GM08714 (cell line): Measurements from ENCODE around the gene RESP18.
"Not testable (repeated sequence)": the region's sequence is repeated elsewhere in the genome, so short reads cannot be mapped to it uniquely, and the experiment has no call there.

Experiments used
- H3K4me3 ChIP-seq: fragments of 200-500 bp; sonication (Bioruptor generic); 2 replicates; pipeline ENCODE4 v1.5.1; 2014; ENCODE audit warnings: mild to moderate bottlenecking, low read length, inconsistent platforms
- ZNF274 ChIP-seq: IDR thresholded peaks from 2 replicates; pipeline ENCODE4 v1.6.1; 2012; ENCODE audit warnings: mild to moderate bottlenecking, low read depth, low read length

RESP18 gene

GRCh38 chr2:219350215-219350614 lies 17.7 kb upstream of the RESP18 start:
- TF ChIP-seq ZNF274 = no peak

DNA sequence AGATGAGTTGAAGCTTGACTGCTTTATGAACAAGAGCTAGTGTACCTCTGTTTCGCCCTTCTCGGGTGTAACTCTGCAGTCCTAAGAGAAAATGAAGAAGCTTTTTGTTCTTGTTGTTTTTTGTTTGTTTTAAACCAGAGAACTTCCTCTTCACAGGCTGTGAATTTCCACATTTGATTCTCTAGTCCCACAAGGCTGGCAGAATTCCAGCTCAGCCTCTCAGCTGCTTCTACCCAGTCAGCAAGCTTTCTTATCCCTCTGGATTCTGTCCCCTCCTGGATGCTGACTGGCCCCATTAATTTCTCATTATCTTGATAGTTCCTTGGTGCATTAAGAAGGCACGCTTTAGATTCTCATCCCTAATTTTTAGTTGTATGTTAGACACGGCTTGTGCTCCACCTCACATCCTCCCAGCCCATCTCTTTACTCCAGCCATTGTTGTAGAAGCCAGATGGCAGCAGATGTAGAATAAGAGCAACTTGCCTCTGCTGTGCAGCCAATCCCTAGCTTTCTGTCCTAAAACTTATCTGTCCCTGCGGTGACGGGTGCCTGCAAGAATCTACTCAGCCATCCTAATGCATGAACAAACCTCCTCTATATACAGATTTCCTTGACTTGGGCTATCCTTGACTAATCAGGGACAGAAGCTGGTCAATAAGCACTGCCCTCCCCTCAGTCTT lies 12.3 kb upstream of the RESP18 start:
- TF ChIP-seq ZNF274 = no peak
- no peak overlapping the region for H3K4me3 ChIP-seq

More at GRCh38 chr2:219350215-219350614, 17.7 kb upstream of the RESP18 start:
- H3K4me3 ChIP-seq = no peak overlapping the region

GRCh38 chr2:219335373-219335786 lies 2.8 kb upstream of the RESP18 start:
- no peak for TF ChIP-seq ZNF274
- H3K4me3 ChIP-seq = no peak overlapping the region

- no peak for TF ChIP-seq ZNF274
- no peak overlapping the region for H3K4me3 ChIP-seq
These were observed 1.5 kb upstream of the RESP18 start for GRCh38 chr2:219334076-219334475.

DNA sequence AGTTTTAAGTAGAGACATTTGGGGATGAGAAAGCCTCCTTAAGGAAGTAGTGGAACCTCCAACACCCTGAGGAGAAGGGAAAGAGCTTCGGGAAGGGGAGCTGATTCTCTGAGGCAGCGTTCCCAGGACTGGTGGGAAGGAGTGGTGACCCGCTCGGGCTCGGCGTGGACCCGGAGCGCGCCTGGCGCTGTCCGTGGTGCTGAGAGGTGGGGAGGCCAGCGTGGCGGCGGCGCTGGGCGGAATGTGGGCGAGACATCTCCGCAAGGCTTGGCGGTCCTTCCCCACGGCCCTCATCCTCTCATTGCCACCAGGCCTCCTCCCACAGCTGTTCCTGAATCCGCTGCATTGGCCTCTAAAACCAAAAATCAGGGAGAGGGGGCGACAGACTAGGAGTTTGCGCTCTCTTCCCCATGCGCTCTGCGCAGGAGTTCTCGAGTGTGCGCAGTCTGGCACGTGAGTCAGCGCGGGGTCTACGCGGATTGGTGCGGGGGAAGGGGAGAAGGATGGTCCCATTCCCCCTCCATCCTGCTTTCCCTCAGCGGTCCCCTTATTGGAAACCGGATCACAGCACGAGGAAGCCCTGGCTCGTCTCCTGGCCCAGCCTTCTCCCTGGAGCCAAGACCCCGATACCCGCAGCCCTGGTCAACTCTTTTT lies 857 bp downstream of the RESP18 start:
- TF ChIP-seq ZNF274 = no peak
- no peak overlapping the region for H3K4me3 ChIP-seq

DNA sequence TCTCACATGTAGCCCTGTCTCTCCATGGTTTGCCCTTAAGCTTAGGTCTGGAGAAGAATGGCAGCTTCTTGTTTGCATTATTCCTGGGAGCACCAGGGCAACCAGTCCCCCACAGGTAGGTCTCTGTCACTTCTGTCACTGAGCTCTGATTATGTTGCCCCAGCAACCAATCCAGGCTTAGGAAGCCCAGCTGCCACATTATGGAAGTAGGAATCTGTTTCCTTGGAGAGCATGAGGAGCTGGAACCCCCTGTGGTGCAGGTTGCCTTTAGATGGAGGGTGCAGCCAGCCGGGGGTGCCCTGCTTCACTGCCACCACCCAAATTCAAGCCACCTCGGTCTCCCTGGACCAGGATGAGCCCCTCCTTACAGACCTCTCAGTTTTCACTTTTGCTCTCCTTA lies 4.8 kb downstream of the RESP18 start:
- H3K4me3 ChIP-seq = no peak overlapping the region
- no peak for TF ChIP-seq ZNF274

DNA sequence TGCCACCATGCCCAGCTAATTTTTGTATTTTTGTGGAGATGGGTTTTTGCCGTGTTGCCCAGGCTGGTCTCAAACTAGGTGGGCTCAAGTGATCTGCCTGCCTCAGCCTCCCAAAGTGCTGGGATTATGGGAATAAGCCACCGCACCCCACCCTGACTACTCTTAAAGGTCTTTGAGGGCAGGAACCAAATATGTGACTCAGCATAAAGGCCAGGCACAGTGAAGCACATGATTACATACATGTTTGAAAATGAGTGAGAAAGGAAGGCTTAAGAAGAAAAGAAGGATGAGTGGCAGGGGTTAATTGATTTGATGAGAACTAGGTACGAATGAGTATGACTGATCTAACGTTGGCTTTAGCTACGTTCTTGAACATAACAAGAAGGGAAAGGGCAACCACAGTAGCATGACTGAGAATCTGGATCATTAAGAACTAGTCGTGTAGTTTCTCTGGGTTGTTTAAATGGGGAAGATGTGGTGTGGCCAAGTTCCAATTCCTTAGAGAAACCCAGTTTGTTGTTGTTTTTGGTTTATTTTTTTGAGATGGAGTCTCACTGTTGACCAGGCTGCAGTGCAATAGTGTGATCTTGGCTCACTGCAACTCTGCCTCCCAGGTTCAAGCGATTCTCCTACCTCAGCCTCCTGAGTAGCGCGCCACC lies 6.8 kb downstream of the RESP18 start:
- no peak overlapping the region for H3K4me3 ChIP-seq
- no peak for TF ChIP-seq ZNF274

- no peak for TF ChIP-seq ZNF274
- H3K4me3 ChIP-seq = no peak overlapping the region
These were observed 7.4 kb downstream of the RESP18 start for GRCh38 chr2:219325136-219325535.

GRCh38 chr2:219323434-219323833 lies 9.1 kb downstream of the RESP18 start:
- TF ChIP-seq ZNF274 = no peak
- no peak overlapping the region for H3K4me3 ChIP-seq

DNA sequence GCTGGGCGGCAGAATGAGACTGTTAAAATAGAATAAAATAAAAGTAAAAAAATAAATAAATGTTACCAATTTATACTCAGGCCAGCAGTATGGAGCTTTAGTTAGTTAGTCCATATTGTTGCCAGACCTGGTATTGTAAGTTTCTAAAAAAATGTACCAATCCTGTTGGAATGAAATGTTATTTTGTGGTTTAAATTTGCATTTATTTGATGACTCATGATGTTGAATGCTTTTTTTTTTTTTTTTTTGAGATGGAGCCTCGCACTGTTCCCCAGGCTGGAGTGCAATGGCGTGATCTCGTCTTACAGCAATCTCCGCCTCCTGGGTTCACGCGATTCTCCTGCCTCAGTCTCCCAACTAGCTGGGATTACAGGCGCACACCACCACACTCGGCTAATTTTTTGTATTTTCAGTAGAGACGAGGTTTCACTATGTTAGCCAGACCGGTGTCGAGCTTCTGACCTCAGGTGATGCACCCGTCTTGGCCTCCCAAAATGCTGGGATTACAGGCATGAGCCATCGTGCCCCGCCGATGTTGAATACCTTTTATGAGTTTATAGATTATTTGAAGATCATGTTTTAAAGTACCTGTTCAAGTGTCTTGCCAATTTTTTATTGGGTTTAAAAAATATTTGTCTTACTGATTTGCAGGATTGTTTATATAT lies 17.6 kb downstream of the RESP18 start:
- no peak overlapping the region for H3K4me3 ChIP-seq
- TF ChIP-seq ZNF274 = no peak

GRCh38 chr2:219312683-219313263 lies 19.8 kb downstream of the RESP18 start:
- not testable (repeated sequence) for H3K4me3 ChIP-seq

DNA sequence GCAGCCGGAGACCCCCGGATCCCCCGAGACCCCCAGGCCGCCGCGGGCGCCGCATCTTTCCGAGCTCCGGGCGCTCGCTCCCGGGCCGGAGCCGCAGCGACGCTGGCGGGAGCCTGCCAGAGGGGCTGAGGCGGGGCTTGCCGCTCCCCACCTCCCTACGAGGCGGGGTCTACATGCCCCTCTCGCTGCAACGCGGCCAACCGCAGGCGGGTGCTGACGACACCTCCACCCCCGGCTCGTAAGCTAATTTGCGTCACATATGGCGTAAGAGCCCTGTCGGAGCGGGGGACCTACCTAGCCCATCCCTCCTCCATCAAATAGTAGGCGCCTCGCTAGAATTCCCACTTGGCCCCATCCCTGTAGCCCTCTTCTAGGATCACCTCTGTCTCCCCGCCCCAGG lies 23.3 kb downstream of the RESP18 start, which contains the start of gene PTPRN:
Gene PTPRN, minus strand, starts transcription at position 124 of the 400 bp plus-strand sequence. Its CDS starts 69 bp downstream, at position 55.
- H3K4me3 ChIP-seq = no peak within 1 kb of the TSS
- no peak for TF ChIP-seq ZNF274

- H3K4me3 ChIP-seq = no peak overlapping the region
- no peak for TF ChIP-seq ZNF274
These were observed 24.1 kb downstream of the RESP18 start for GRCh38 chr2:219308142-219309101.
